Omental fat pad (tissue), 4 donors: Measurements from ENCODE around the gene IP6K2. TPM values are rescaled to one million over a fixed set of nuclear protein-coding genes. Genes with fewer than 3 reads are reported as not detected.

Source experiments
- ATAC-seq: fragments of 150-250 bp; one replicate; pipeline ENCODE4 v1.9.1; 2016; ENCODE audit warnings: mild to moderate bottlenecking, moderate library complexity; ENCODE audit not compliant: low FRiP score
- DNase-seq: peaks from one replicate; pipeline ENCODE4 v3.0.0-alpha.2; 2019; ENCODE audit warnings: low spot score
- total RNA-seq, 4 donors: library from RNA; depleted of rRNA; stranded (reverse); fragments of >200 nt; gene quantifications; one replicate each; pipeline ENCODE4 v1.1.0, GENCODE V29; 2016
- TF ChIP-seq, protein P1 (sequence below), 3 donors: fragments of 450-650 bp; IDR thresholded peaks; one replicate each; pipeline ENCODE4 v1.5.1; 2016 to 2017; ENCODE audit warnings: antibody characterized with exemption in 3 of 3, mild to moderate bottlenecking in 3 of 3, moderate library complexity in 2 of 3

The IP6K2 gene
- total RNA-seq, 4 donors from 2014 or later = 35.8 to 77.9 (median 73.3) TPM

- ATAC-seq = no peak
- DNase-seq = no peak
- TF ChIP-seq, protein P1, sequence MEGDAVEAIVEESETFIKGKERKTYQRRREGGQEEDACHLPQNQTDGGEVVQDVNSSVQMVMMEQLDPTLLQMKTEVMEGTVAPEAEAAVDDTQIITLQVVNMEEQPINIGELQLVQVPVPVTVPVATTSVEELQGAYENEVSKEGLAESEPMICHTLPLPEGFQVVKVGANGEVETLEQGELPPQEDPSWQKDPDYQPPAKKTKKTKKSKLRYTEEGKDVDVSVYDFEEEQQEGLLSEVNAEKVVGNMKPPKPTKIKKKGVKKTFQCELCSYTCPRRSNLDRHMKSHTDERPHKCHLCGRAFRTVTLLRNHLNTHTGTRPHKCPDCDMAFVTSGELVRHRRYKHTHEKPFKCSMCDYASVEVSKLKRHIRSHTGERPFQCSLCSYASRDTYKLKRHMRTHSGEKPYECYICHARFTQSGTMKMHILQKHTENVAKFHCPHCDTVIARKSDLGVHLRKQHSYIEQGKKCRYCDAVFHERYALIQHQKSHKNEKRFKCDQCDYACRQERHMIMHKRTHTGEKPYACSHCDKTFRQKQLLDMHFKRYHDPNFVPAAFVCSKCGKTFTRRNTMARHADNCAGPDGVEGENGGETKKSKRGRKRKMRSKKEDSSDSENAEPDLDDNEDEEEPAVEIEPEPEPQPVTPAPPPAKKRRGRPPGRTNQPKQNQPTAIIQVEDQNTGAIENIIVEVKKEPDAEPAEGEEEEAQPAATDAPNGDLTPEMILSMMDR (IDR thresholded peaks at IDR 0.05) = no peak
These were observed 33.0 kb downstream of the IP6K2 start for GRCh38 chr3:48684054-48684349.

GRCh38 chr3:48682786-48683185 is 34.2 kb downstream of the IP6K2 start:
- TF ChIP-seq, protein P1 (IDR thresholded peaks at IDR 0.05) = no peak
- ATAC-seq (no peak), DNase-seq (no peak)

DNA sequence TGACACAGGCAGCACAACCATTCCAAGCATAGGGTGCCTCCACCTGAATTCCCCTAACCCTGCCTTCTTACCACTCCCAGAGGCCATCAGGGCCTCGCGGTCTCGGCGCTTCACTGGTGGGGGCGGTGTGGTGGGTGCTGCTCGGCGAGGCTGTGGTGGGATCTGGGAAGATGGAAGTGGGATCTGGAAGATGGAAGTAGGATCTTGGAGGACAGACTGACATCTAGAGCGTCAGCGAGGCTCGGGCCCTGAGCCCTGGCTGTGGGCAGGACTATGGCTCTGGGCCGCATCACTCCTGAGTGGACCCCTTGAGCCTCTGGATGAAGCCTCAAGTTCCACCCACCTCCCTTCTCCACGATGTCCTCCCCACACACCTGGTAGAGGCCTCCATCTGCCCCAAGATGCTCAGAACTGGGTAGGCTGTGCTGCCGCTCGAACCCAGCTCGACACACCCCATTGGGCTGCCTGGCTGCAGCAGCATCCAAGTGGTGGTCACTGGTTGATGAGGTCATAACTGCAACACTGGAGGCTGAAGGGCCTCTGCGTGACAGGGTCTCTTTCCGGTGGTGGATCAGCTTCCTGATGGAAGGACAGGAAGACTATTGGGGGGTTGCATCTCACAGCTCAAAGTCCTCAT is 34.9 kb downstream of the IP6K2 start:
- TF ChIP-seq, protein P1 (IDR thresholded peaks at IDR 0.05) = no peak
- ATAC-seq (no peak), DNase-seq (no peak)

- DNase-seq = no peak
- TF ChIP-seq, protein P1 (IDR thresholded peaks at IDR 0.05) = no peak
- no peak for ATAC-seq
These were observed 35.5 kb downstream of the IP6K2 start for GRCh38 chr3:48681541-48681880.

GRCh38 chr3:48680811-48681540 is 36.0 kb downstream of the IP6K2 start:
- DNase-seq = no peak
- ATAC-seq = no peak
- TF ChIP-seq, protein P1 (IDR thresholded peaks at IDR 0.05) = no peak

DNA sequence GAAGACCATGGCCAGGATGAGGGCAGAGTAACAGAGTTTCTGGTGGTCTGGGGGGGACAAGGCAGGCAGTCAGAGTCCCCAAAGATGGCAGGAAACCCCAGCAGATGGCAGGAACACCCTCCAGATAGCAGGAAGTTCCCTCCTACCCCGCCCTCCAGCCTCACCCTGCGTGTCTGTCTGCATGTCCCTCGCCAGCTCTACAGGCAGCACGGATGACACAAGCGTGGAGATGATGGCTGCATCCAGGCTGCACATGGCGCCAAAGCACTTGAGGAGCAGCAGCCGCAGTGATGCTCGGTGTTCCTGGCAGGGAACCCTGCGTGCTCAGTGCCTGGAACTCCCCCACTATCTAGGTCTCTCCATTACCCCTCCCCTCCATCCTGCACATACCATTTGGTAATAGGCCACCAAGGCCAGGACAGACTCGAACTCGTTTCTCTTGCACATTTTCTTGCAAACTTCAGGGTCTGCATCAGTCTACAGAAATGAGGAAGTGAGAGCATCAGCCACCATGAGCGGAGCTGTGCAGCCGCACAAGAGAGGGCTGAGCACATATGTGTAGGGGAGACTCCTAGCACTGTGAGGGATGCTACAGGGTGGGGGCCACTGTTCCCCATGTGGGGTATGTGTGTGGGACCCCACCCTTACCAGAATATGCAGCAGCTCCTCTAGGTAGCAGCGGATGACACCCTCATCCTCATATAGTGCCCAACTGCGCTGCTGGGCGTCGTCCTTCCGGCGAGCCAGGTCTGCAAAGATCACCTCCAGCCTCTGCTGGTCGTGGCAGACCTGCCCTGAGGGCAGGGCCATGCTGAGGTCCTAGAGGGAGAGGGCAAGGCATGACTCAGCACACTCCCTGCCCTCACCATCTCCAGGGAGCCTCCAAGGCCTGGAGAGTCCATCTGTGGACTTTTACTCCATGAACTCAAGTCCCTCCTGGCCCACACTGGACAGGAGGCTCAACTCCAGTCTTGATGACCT is 37.3 kb downstream of the IP6K2 start:
- ATAC-seq = no peak
- TF ChIP-seq, protein P1 (IDR thresholded peaks at IDR 0.05) = no peak
- DNase-seq = no peak
